GM18909 (cell line): ENCODE measurements around the gene FRMD4B.

Source experiments
- ATAC-seq: cut with Tn5 transposase; IDR thresholded peaks from one replicate; pipeline ENCODE4 v1.9.1; 2021; ENCODE audit warnings: mild to moderate bottlenecking; ENCODE audit not compliant: unreplicated experiment, poor library complexity

FRMD4B gene

GRCh38 chr3:69182588-69183316, 203.1 kb downstream of the FRMD4B start:
- no peak for ATAC-seq

- ATAC-seq = no peak
Observed at GRCh38 chr3:69181592-69182211, 204.2 kb downstream of the FRMD4B start.

GRCh38 chr3:69180869-69181591, 204.9 kb downstream of the FRMD4B start:
- no peak for ATAC-seq

- no peak for ATAC-seq
Observed at GRCh38 chr3:69179740-69180372, 206.0 kb downstream of the FRMD4B start.

- no peak for ATAC-seq
Observed at GRCh38 chr3:69178838-69179739, 206.8 kb downstream of the FRMD4B start.

- ATAC-seq = no peak
Observed at GRCh38 chr3:69178082-69178481, 207.8 kb downstream of the FRMD4B start.

- ATAC-seq = no peak
Observed at GRCh38 chr3:69174871-69175737, 210.8 kb downstream of the FRMD4B start.

GRCh38 chr3:69174445-69174844, 211.4 kb downstream of the FRMD4B start:
- no peak for ATAC-seq

GRCh38 chr3:69172058-69172457, 213.8 kb downstream of the FRMD4B start:
- no peak for ATAC-seq

- no peak for ATAC-seq
Observed at GRCh38 chr3:69166446-69166845, 219.4 kb downstream of the FRMD4B start.

GRCh38 chr3:69165744-69166143, 220.1 kb downstream of the FRMD4B start:
- no peak for ATAC-seq

GRCh38 chr3:69164296-69164695, 221.6 kb downstream of the FRMD4B start:
- no peak for ATAC-seq

- no peak for ATAC-seq
Observed at GRCh38 chr3:69162308-69162980, 223.4 kb downstream of the FRMD4B start.

- peak; percentile 68 for ATAC-seq
Observed at GRCh38 chr3:69161587-69162307, 224.1 kb downstream of the FRMD4B start.

- ATAC-seq = no peak
Observed at GRCh38 chr3:69160525-69160924, 225.4 kb downstream of the FRMD4B start.

GRCh38 chr3:69160107-69160506, 225.8 kb downstream of the FRMD4B start:
- no peak for ATAC-seq

- no peak for ATAC-seq
Observed at GRCh38 chr3:69149586-69149985, 236.3 kb downstream of the FRMD4B start.

GRCh38 chr3:69145688-69146087, 240.2 kb downstream of the FRMD4B start:
- ATAC-seq = no peak
